D721Med (cell line): Measurements from ENCODE around the gene PPP1R37.

Experiments
- DNase-seq: peaks from one replicate; pipeline ENCODE4 v3.0.0; 2011; ENCODE audit warnings: low spot score; ENCODE audit not compliant: insufficient read length
- FAIRE-seq: peaks from 2 replicates; lab custom pipeline; 2011; peaks lifted over from hg19 to GRCh38; lab: Jason Lieb, UNC
- TF ChIP-seq, protein P1 (sequence below): IDR thresholded peaks from 2 replicates; pipeline ENCODE4 v1.5.1; 2012; ENCODE audit warnings: mild to moderate bottlenecking, control low read depth; ENCODE audit not compliant: insufficient read depth; ENCODE audit errors: missing control alignments

The PPP1R37 gene

GRCh38 chr19:45187421-45188100 is 94.6 kb downstream of the PPP1R37 start:
- DNase-seq: peak; percentile 57
- no peak for FAIRE-seq
- TF ChIP-seq, protein P1, sequence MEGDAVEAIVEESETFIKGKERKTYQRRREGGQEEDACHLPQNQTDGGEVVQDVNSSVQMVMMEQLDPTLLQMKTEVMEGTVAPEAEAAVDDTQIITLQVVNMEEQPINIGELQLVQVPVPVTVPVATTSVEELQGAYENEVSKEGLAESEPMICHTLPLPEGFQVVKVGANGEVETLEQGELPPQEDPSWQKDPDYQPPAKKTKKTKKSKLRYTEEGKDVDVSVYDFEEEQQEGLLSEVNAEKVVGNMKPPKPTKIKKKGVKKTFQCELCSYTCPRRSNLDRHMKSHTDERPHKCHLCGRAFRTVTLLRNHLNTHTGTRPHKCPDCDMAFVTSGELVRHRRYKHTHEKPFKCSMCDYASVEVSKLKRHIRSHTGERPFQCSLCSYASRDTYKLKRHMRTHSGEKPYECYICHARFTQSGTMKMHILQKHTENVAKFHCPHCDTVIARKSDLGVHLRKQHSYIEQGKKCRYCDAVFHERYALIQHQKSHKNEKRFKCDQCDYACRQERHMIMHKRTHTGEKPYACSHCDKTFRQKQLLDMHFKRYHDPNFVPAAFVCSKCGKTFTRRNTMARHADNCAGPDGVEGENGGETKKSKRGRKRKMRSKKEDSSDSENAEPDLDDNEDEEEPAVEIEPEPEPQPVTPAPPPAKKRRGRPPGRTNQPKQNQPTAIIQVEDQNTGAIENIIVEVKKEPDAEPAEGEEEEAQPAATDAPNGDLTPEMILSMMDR: peak; percentile 43

DNA sequence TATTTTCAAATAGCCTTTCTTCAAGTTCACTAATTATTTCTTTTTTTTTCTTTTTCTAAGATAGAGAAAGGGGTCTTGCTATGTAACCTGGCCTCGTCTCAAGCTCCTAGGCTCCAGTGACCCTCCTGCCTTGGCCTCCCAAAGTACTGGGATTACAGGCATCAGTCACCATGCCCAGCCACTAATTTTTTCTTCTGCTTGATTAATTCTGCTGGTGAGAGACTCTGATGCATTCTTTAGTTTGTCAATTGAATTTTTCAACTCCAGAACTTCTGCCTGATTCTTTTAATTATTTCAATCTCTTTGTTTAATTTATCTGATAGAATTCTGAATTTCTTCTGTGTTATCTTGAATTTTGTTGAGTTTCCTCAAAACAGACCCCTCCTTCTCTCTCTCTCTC is 97.0 kb downstream of the PPP1R37 start:
- TF ChIP-seq, protein P1: no peak
- DNase-seq (no peak), FAIRE-seq (no peak)

DNA sequence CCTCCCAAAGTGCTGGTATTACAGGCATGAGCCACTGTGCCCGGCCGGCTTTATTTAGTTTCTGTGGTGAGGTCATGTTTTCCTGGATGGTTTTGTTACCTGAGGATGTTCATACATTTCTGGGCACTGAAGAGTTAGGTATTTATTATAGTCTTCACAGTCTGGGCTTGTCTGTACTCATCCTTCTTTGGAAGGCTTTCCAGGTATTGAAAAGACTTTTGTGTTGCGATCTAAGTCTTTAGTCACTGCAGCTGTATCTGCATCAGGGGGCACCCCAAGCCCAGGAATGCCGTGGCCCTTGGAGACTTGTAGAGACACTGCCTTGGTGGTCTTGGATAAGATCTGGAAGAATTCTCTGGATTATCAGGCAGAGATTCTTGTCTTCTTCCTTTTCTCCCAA is 98.4 kb downstream of the PPP1R37 start:
- TF ChIP-seq, protein P1: no peak
- DNase-seq: no peak
- no peak for FAIRE-seq

- DNase-seq (no peak), FAIRE-seq (no peak)
- TF ChIP-seq, protein P1: no peak
These were observed 102.8 kb downstream of the PPP1R37 start for GRCh38 chr19:45195764-45196163.
